Prostate gland (tissue), 2 donors: ENCODE data around the gene TRIM49D2.
"Not testable (repeated sequence)": the region's sequence is repeated elsewhere in the genome, so short reads cannot be mapped to it uniquely, and the experiment has no call there.

Experiments used
- POLR2A ChIP-seq: fragments of 450-650 bp; IDR thresholded peaks from one replicate; pipeline ENCODE4 v1.6.1; 2016; ENCODE audit warnings: antibody characterized with exemption, mild to moderate bottlenecking
- POLR2AphosphoS5 ChIP-seq: sonication (generic); formaldehyde crosslinking; IDR thresholded peaks from one replicate; pipeline ENCODE4 v1.6.1; 2017; ENCODE audit warnings: antibody characterized with exemption
- TF ChIP-seq, protein P1 (sequence below), 4 experiments: fragments of 200-600 bp in 2 of 4; fragments of 450-650 bp in 2 of 4; sonication (generic) in 2 of 4; IDR thresholded peaks; 1 replicate in 3 of 4; 2 replicates in 1 of 4; pipeline ENCODE4 v1.5.1; 2016 to 2019; ENCODE audit warnings: antibody characterized with exemption in 4 of 4, mild to moderate bottlenecking in 2 of 4, moderate library complexity in 2 of 4

DNA sequence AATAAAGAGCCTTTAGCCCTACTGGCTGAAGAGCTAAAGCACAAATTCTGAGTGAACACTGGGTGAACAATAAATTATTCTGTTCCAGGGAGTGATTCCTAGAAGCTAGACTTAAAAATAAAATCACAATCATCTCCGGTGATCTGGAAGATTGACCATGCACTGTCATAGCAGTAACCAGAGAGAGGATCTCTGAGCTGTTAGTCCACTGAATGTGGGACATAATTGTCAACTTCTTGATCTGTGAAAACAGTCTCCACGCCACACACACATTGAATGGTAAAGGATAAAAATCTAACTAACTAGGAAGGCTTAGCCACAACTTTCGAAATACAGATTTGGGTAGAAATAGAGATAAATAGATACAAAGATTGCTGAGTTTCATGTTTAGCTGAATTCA lies 30.6 kb upstream of the TRIM49D2 start:
- not testable (repeated sequence) for TF ChIP-seq POLR2AphosphoS5, POLR2A
- TF ChIP-seq, protein P1, sequence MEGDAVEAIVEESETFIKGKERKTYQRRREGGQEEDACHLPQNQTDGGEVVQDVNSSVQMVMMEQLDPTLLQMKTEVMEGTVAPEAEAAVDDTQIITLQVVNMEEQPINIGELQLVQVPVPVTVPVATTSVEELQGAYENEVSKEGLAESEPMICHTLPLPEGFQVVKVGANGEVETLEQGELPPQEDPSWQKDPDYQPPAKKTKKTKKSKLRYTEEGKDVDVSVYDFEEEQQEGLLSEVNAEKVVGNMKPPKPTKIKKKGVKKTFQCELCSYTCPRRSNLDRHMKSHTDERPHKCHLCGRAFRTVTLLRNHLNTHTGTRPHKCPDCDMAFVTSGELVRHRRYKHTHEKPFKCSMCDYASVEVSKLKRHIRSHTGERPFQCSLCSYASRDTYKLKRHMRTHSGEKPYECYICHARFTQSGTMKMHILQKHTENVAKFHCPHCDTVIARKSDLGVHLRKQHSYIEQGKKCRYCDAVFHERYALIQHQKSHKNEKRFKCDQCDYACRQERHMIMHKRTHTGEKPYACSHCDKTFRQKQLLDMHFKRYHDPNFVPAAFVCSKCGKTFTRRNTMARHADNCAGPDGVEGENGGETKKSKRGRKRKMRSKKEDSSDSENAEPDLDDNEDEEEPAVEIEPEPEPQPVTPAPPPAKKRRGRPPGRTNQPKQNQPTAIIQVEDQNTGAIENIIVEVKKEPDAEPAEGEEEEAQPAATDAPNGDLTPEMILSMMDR (IDR thresholded peaks at IDR 0.05), result not testable (repeated sequence)
